HG03039 (cell line): ENCODE results near the gene PRDM10.
A peak's percentile ranks its signal among the peaks of the same experiment; 100 is the strongest.
"Not testable (repeated sequence)": the region's sequence is repeated elsewhere in the genome, so short reads cannot be mapped to it uniquely, and the experiment has no call there.

Experiments
- ATAC-seq: cut with Tn5 transposase; IDR thresholded peaks from one replicate; pipeline ENCODE4 v1.9.1; 2021; ENCODE audit warnings: mild to moderate bottlenecking, moderate library complexity; ENCODE audit not compliant: unreplicated experiment

PRDM10 gene

DNA sequence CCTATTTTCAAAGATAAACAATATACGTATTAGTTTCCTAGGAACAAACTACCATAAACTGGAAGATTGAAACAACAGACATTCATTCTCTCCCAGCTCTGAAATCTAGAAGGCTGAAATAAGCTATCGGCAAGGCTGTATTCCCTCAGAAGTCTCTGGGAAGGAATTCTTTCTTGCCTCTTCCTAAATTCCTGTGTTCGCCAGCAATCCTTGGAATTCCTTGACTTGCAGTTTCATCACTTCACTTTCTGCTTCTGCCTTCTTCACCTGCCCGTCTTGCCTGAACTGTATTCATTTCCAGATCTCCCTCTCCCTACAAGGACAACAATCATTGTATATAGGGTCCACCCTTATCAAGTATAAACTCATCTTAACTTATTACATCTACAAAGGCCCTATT lies 17.7 kb upstream of the PRDM10 start:
- no peak for ATAC-seq

DNA sequence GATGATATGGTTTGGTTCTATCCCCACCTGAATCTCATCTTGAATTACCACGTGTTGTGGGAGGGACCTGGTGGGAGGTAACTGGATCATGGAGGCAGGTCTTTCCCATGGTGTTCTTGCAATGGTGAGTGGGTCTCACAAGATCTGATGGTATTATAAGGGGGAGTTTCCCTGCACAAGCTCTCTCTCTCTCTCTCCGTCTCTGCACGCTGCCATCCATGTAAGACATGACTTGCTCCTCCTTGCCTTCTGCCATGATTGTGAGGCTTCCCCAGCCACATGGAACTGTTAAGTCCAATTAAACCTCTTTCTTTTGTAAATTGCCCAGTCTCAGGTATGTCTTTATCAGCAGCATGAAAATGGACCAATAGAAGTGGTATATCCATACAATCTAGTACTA lies 13.2 kb upstream of the PRDM10 start:
- not testable (repeated sequence) for ATAC-seq

DNA sequence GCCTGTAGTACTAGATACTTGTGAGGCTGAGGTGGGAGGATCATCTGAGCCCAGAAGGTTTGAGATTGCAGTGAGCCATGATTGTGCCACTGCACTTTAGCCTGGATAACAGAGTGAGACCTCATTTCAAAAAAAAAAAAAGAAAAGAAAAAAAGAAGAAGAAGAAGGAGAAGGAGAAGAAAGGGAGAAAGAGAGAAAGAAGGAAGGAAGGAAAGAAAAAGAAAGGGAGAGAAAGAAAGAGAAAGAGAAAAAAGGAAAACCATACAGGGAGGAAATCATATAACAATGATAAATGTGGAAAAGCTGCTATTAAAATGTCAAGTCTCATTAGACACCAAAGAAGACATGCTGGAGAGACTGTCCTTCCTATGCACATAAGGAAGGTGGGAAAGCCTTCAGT lies 5.7 kb upstream of the PRDM10 start:
- ATAC-seq: no peak

DNA sequence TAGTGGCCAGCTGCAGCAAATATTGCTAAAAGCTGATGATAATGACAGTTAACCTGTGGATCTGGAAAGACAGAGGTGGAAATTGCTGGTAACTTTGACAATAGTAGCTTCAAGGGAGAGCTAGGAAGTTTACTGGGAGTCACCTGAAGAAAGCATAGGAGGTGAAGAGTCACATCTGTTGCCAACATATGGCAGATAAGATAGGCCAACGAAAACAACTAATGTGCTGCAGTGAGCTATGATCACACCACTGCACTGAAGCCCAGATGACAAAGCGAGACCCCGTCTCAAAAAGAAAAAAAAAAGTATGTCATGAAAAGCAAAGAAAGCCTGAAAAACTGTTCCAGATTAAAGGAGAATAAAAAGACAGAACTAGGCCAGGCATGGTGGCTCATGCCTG lies 4.3 kb upstream of the PRDM10 start:
- no peak for ATAC-seq

DNA sequence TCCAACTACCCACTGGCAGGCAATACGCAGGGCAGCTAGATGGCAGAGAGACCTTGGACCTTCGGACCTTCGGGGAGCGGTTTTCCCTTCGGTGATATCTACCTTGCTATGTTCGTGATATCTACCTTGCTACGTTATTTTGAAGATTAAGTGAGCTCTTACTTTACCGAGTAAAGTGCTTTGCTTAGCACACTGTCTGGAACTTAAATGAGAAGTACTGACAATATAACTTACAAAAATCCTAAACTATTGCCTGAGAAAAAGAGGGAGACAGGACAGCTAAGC lies 1.0 kb upstream of the PRDM10 start:
- no peak for ATAC-seq

DNA sequence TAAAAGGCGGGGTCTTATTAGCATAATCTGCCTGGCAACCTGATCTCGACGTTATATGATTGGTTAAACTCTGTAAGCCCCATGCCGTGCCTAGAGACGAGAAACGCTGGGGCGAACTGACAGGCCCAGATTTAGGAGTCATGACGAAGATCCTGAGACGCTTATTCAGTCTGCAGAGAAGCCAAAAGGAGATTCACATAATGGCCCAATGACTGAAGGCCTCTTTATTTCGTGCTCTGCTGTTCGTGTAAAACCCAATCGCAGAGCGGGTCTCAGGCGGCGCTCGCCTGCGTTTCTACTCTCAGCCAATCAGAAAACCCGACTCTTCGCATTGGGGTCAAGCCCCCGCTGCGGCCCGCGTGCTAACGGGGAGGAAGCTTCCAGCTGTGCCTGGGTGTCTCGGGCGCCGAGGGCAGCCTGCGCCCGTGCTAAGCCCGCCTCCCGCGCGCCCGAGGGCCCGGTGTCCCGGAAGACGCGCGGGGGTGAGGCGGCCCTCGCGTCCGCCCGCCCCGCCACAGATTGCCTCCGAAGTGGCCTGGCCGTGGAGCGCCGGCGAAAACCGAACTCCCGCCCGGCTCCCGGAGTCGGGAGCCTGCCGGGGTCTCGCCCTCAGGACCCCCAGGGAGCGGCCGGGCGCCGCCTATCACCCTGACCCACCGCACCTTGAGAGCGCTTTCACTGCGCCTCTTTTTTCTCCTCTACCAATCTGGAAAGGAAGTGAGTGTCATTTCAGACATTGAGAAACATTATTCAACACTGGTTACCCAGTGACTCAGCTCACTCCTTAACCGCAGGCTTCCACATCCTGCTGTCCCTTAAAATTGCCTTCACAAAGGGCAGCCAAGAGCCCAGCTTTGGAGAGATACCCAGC lies 446 bp upstream of the PRDM10 start:
- ATAC-seq: peak; percentile 75

DNA sequence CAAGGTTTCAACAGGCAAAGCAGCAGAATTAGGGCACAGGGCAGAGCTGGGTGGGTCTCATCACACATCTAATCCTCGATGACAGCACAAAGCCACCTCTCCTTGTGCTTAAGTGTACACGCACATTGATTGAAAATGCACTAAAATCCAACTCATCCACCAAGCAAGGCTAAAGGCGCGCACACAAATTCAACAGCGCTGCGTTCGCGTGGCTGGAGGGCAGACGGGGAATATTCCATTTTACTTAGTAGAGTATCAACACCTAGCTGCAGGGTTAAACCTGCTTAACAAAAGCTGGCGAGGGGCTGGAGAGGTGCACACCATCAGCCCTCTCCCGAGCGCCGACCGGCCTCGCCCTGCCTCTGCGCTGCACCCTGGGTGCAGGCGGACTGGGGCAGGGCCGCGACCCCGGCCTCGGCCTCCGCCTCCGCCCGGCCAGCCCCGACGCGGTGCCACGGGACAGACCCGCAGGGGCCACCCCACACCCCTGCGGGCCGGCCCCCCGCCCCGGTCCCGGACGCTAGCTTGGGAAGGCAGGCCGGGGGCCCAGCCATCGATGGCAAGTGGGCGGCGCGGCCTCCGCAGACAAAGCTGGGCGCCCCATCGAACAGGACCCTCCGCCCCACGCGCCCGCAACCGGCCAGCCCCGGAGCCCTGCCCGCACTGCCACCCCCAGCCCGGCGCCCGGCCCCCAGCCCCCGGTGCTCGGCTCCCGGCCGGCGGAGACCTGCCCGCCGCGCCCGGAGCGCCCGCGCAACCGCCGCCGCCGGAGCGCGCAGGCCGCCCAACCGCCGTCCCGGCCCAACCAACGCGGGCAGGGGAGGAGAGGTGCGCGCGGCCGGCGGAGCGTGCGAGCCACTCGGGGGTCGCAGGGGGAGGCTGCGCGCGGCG lies 929 bp downstream of the PRDM10 start:
- ATAC-seq: peak; percentile 22

DNA sequence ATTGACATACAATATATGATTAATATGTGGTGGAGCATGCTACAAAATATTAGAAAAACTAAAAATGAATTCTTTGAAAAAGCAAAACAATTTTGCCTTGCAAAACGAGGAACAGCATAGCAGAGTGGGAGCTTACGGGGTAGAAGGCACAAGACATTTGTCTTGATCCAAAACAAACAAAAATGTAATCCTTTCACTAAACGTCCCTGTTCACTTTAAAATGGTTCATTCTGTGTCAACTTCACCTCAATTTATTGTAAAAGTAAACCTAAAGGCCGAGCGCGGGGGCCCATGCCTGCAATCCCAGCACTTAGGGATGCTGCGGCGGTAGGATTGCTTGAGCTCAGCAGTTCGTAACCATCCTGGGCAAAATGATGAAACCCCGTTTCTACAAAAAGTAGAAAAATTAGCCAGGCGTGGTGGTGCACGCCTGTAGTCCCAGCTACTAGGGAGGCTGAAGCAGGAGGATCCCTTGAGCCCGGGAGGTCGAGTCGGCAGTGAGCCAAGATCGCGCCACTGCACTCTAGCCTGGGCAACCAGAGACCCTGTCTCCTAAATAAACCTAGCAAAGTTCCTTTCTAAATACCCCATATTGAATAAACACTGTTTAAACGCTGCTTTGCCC lies 2.0 kb downstream of the PRDM10 start:
- ATAC-seq: no peak

DNA sequence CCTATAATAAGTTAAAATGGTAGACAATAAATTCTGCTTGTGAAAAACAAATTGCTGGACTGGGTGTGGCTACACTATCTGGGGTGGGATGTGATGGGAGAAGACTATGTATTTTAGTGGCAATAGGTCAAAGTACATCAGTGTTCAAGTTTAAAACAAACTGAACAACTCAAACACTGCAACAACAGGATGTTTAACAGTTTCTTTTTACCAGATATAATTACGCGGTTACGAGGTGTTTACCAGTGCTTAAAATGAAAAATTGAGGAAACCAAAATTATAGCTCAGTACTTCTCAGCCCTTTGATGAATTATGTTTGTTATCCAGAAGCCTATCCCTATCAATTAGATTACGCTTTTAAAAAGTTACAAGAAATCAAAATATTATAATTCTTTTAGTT lies 3.2 kb downstream of the PRDM10 start:
- ATAC-seq: no peak

DNA sequence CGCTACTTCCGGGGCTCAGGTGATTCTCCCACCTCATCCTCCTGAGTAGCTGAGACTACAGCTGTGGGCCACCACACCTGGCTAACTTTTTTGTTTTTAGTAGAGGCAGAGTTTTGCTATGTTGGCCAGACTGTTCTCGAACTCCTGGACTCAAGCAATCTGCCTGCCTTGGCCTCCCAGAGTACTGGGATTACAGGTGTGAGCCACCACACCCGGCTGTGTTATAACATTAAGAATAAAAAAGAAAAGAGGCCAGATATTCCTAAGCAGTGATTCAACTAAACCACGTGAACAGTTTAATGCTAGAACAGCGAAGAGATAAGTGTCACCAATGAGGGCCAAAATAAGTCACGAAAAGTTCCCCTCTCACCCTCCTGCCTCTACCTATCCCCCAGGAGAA lies 3.7 kb downstream of the PRDM10 start:
- ATAC-seq: no peak

DNA sequence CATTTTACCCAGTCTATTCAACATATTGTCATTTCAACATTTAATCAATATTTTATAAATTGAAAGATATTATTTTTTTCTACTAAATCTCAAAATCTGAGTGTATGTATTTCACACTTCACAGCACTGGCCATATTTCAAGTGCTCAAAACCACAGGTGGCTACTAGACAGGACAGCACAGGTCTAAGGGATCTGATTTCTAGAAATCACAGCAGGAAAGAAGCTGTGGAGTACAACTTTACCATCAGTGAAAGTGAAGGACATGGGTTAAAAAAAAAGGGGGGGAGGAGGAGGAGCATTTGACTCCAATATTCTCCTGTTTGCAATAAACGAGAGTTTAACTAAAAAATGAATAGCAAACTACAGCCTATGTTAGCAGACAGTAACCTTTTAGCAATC lies 4.5 kb downstream of the PRDM10 start:
- ATAC-seq: no peak

DNA sequence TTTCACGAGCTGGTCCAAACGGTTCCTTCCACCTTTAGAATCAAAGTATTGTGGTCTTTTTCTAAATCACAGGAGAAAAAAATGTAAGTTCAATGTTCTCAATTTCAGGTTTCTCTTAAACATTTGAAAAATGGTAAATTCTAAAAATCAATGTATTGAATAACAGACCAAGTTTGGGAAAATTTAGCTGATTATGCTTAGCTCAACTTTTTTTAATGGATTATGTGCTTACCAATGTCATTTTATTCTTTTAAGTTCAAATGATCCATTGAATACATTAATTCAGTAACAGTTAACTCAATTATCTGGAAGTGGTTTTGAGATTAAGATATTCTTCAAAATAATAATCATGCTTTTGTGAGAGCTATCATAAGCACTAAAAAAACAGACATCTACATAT lies 5.1 kb downstream of the PRDM10 start:
- no peak for ATAC-seq

DNA sequence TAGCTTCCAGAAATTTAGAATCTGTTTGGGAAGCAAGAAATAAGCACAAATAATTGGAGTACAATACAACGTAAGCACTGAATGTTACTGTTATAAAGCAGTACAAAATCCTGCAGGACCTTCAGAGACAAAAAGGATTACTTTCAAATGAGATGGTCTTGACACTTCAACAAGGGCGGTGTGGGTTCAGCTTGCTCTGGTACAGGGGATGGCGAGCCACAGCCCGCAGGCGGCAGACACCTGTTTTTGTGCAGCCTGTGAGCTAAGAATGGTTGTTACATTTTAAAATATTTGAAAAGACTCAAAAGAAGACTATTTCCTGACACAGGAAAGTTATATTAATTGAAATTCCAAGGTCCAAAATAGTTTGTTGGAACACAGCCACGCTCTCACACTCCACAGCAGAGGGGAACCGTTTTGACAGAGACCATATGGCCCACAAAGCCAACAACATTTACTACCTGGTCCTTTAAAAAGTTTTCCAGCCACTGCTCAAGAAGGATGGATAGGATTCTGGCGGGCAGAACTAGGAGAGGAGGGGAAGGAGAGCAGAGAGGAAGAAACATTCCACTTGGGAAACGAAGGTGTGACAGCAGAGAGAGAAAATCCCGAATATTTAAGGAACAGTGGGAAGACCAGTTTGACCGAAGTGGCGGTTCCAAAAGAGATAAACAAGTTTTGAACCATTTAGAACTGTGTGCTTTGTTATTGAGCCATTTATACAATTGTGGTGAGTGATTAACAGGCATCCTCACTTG lies 6.3 kb downstream of the PRDM10 start:
- ATAC-seq: no peak

DNA sequence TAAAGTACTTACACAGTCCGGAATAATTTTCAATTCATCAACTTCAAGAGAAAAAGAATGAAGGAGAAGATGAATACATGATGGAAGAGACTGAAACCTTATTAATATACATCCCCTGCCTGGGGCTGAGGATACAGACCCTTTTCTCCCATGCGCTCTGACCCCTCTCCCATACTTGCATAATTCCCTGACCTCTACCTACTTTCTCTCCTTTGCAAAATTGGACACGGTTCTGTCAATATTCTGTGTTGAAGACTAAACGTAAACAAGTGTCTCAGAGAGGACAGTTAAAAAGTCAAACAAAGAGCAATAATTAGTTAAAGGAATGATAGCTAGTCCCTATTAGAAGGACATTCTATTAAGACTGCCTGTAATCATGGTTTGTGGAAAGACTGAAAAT lies 7.5 kb downstream of the PRDM10 start:
- ATAC-seq: no peak

DNA sequence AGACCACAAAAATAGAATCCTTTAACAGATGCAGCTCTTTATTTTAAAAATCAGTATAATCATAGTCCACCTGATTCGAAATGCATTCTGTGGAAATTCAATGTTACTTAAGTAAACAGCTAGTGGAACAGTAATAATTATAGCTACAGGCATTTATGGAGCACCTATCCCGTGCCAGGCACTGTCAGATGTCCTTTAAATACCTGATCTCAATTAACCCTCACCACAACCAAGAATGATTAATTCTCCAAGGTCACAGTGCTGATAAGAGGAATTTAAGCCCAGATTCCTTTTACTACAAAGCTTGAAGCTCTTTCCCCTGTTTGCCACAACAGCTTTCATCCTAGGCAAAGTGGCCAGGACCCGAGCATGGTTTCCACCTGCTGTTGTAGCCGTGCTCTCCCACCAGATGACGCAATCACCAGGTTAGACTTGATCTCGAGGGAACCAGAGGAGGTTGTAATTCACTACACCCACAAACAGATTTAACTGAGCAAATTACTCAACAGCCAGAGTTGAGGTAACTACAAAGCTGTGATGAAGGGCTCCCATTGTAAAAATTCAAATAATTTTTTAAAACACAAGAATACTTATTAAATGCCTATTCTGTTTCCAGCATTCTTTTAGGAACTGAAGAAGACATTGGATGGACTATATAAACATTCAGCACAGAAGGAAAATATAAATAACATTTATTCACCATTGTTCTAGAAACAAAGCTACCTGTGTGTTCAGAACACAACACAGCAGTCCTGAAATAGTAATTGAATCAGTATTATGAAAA lies 10.3 kb downstream of the PRDM10 start:
- ATAC-seq: no peak

DNA sequence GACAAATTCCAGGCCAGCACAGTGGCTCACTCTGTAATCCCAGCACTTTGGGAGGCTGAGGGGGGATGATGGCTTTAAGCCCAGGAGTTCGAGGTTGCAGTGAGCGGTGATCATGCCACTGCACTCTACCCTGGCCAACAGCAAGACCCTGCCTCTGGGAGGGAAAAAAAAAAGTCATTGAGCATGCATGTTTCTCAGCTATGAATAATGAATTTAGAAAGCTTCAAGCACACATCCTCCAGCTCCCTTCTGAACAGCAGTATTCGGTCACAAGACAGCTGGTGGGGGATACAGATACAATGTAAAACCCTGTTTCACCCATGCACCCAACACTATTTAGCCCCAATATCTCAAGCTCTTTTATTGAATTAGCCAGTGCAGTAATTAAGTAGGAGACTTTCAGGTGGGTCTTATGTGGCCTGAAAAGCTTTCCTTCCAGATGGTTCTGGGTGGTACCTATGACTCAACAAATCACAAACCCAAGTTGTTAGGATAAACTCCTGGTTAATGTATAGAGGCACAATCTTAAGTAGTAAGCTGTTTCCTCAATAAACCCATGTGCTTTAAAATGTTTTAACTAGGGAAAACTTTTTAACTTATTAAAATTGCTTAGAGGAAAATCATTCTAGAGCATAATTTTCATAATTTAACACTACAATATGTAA lies 13.4 kb downstream of the PRDM10 start:
- no peak for ATAC-seq

DNA sequence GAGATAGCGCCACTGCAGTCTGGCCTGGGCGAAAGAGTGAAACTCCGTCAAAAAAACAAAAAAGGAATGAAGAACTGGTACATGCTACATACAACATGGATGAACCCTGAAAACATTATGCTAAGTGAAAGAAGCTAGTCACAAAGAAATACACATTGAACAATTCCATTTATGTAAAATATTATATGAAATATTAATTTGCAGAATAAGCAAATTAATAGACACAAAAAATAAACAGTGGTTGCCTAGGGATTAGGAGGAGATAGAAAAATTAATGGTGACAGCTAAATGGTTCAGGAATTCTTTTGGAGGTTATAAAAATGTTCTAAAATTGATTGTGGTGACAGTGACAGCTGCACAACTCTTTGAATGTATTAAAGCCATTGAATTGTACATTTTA lies 14.7 kb downstream of the PRDM10 start:
- ATAC-seq: no peak

DNA sequence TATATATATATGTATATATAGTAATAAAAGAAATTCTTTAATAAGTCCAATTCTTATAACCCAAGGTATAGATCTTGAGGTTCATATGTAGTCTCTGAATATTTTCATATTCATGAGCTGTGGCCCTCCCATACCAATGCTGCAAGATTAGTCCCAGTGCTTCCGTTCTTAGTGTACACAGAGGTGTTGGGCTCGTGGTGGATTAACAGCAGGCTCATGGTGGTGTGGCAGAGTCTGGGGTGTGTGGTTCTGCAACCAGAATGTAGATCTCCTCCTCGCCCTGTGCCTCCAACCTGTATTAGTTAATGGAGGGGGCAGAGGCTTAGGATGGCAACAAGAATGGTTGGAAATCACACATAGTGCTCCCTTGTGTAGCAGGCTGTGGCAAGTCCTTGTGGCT lies 16.8 kb downstream of the PRDM10 start:
- no peak for ATAC-seq

DNA sequence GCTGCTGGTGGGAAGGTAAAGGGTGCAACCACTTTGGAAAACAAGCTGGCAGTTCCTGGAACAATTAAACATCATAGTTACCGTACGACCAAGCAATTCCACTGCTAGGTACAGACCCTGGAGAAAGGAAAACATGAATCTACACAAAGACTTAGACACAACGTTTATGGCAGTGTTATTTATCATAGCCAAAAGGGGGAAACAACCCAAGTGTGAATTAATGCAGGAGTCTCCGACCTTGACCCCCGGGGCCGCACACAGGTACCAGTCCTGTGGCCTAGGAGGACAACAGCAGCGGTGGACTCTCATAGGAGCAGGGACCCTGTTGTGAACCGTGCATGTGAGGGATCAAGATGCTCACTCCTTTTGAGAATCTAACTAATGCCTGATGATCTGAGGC lies 22.5 kb downstream of the PRDM10 start:
- no peak for ATAC-seq
